ENCODE measurements around the gene PTGER1.

Gene PTGER1

GRCh38 chr19:14497228-14497921 lies 22.2 kb upstream of the PTGER1 start:
- DNase-seq, result no peak

GRCh38 chr19:14496834-14497227 lies 21.7 kb upstream of the PTGER1 start:
- DNase-seq, result no peak

GRCh38 chr19:14496029-14496833 lies 21.1 kb upstream of the PTGER1 start, which contains the start of gene GIPC1:
Gene GIPC1, minus strand, starts transcription at chr19:14496127. Its CDS starts 13,151 bp downstream, at chr19:14482976.
- DNase-seq, result peak; percentile 88

- DNase-seq, result no peak
Measured at GRCh38 chr19:14495672-14496028, 20.5 kb upstream of the PTGER1 start.

- DNase-seq, result no peak
Measured at GRCh38 chr19:14494910-14495671, 19.9 kb upstream of the PTGER1 start.

- no peak for DNase-seq
Measured at GRCh38 chr19:14494411-14494810, 19.3 kb upstream of the PTGER1 start.

- DNase-seq, result no peak
Measured at GRCh38 chr19:14492756-14493337, 17.7 kb upstream of the PTGER1 start.

- DNase-seq, result no peak
Measured at GRCh38 chr19:14487370-14488125, 12.4 kb upstream of the PTGER1 start.

GRCh38 chr19:14482172-14482941 lies 7.2 kb upstream of the PTGER1 start:
- no peak for DNase-seq

- DNase-seq, result no peak
Measured at GRCh38 chr19:14480700-14481079, 5.5 kb upstream of the PTGER1 start.

GRCh38 chr19:14479975-14480699 lies 5.0 kb upstream of the PTGER1 start:
- peak; percentile 79 for DNase-seq

- no peak for DNase-seq
Measured at GRCh38 chr19:14479309-14479974, 4.3 kb upstream of the PTGER1 start.

GRCh38 chr19:14478113-14478545 lies 3.0 kb upstream of the PTGER1 start:
- no peak for DNase-seq

GRCh38 chr19:14477418-14478112 lies 2.4 kb upstream of the PTGER1 start:
- no peak for DNase-seq

GRCh38 chr19:14476673-14477401 lies 1.7 kb upstream of the PTGER1 start:
- no peak for DNase-seq

- DNase-seq, result no peak
Measured at GRCh38 chr19:14476327-14476672, 1.1 kb upstream of the PTGER1 start.

GRCh38 chr19:14474827-14475226 lies 327 bp downstream of the PTGER1 start:
- no peak for DNase-seq

GRCh38 chr19:14473978-14474578 lies 1.1 kb downstream of the PTGER1 start:
- DNase-seq, result no peak
